ENCODE data around the gene FBXW10. TPM values are rescaled to one million over a fixed set of nuclear protein-coding genes. Genes with fewer than 3 reads are reported as not detected.
"Not testable (repeated sequence)": the region's sequence is repeated elsewhere in the genome, so short reads cannot be mapped to it uniquely, and the experiment has no call there.

FBXW10 gene
- total and polyA plus RNA-seq, 11 donors: 0.04 to 0.12 (median 0.11) TPM; not detected in 8

DNA sequence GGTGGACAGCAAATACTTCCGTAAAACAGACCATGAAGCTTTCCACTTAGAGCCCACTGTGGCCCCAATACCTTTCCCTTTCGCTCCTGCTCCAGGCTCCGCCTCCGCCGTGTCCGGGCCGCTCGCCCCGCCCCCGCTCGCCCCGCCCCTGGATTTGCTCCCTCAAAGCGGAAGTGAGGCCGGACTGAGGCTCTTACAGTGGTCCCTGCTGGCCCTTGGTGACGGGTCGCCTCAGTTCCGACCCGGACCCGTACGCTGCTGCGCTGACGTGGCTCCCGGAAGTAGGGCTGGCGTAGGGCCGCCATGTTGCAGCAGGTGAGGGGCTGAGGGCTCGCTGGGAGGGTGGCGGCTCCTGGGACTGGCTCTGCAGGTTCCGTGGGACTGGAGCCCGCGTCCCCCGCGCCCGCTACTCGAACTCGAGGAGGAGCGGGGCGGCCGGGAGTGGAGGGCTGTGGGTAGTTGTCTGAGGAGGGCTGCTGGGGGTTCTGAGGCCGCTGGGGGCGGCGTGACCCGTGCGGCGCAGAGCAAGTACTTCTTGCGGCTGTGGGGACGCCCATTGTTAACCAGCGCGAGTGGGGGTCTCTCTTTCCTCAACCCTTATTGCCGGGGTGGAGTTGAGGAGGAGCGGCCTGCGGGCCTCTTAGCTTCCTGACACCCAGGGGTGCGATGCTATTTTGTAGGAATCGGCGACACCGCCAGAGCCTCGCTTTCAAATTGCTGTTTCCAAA, 37.3 kb downstream of the FBXW10 start, which contains the start of gene TVP23B:
Gene TVP23B (plus strand): TSS at position 193 of the 728 bp plus-strand sequence. CDS start 111 bp downstream, at position 304.
- H3K27ac ChIP-seq: peak within 1 kb of the TSS; percentile 24 to 84 (median 78)
- H3K4me1 ChIP-seq; H3K36me3 ChIP-seq; intact Hi-C loops (cut with DNase I); H3K27me3 ChIP-seq; H3K9me3 ChIP-seq: not testable (repeated sequence)
- peak in 1 of 2 donors; percentile 68 for TF ChIP-seq POLR2A (IDR thresholded peaks at IDR 0.05)
- 0 to 1% (median 0%) methylated on average over 25 to 53 of the region's 56 CpGs; no CpG with 5 or more reads in 1 of the 4 donors for WGBS, 4 donors
- peak; percentile 96 to 98 (median 98) for DNase-seq
- peak within 1 kb of the TSS; percentile 45 to 70 (median 64) for H3K4me3 ChIP-seq
- ATAC-seq: peak; percentile 100

- WGBS, 4 donors: 0 to 19% (median 9%) methylated on average over 2 to 3 of the region's 5 CpGs; no CpG with 5 or more reads in 1 of the 4 donors
- DNase-seq; H3K36me3 ChIP-seq; H3K9me3 ChIP-seq; ATAC-seq; intact Hi-C loops (cut with DNase I); H3K27me3 ChIP-seq; H3K4me1 ChIP-seq: not testable (repeated sequence)
- Histone ChIP-seq H3K27ac (peak overlapping the region in 6 of 12 donors; percentile 77 to 84 (median 80)), H3K4me3 (peak overlapping the region in 10 of 12 donors; percentile 59 to 70 (median 65))
Measured at GRCh38 chr17:18781805-18782204, 38.0 kb downstream of the FBXW10 start.

GRCh38 chr17:18785933-18786332, 42.1 kb downstream of the FBXW10 start:
- peaks cover 0 to 16% (median 8%) of the 10 kb centered on the region in 9 donors for H3K36me3 ChIP-seq
- H3K27ac ChIP-seq; H3K4me3 ChIP-seq; intact Hi-C loops (cut with DNase I); H3K9me3 ChIP-seq; ATAC-seq; H3K4me1 ChIP-seq; DNase-seq; H3K27me3 ChIP-seq: not testable (repeated sequence)
- WGBS, 4 donors: 79 to 95% (median 83%) methylated on average over 1 of the region's 1 CpG

- 83 to 89% (median 88%) methylated on average over 4 of the region's 5 CpGs for WGBS, 4 donors
- DNase-seq; H3K4me3 ChIP-seq; intact Hi-C loops (cut with DNase I); H3K4me1 ChIP-seq; H3K9me3 ChIP-seq; H3K27ac ChIP-seq; H3K27me3 ChIP-seq; ATAC-seq: not testable (repeated sequence)
- H3K36me3 ChIP-seq: peaks cover 0 to 26% (median 9%) of the 10 kb centered on the region in 9 donors
Measured at GRCh38 chr17:18786890-18787289, 43.0 kb downstream of the FBXW10 start.

DNA sequence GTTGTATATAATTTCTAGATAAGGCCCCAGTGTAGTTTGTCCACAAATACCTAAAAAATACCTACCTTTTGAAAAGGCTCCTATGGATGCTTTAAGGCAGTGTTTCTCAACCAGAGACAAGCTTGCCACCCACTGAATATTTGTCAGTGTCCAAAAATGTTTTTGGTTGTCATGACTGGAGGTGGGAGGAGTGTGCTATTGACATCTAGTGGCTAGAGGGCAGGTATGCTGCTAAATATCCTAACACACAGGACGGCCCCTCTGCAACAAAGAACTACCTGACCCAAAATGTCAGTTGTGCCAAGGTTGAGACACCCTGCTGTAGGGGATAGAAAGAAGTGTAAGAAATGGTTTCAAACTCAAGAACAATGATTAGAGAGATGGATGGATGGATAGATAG, 47.5 kb downstream of the FBXW10 start:
- H3K27me3 ChIP-seq; H3K9me3 ChIP-seq; H3K4me3 ChIP-seq; H3K27ac ChIP-seq; intact Hi-C loops (cut with DNase I); H3K4me1 ChIP-seq; DNase-seq: not testable (repeated sequence)
- ATAC-seq: peak in 3 of 4 donors; percentile 32 to 64 (median 36)
- peaks cover 0 to 69% (median 18%) of the 10 kb centered on the region in 9 donors for H3K36me3 ChIP-seq
- WGBS, 4 donors: 0 to 57% (median 27%) methylated on average over 1 of the region's 1 CpG
- TF ChIP-seq, protein P1, sequence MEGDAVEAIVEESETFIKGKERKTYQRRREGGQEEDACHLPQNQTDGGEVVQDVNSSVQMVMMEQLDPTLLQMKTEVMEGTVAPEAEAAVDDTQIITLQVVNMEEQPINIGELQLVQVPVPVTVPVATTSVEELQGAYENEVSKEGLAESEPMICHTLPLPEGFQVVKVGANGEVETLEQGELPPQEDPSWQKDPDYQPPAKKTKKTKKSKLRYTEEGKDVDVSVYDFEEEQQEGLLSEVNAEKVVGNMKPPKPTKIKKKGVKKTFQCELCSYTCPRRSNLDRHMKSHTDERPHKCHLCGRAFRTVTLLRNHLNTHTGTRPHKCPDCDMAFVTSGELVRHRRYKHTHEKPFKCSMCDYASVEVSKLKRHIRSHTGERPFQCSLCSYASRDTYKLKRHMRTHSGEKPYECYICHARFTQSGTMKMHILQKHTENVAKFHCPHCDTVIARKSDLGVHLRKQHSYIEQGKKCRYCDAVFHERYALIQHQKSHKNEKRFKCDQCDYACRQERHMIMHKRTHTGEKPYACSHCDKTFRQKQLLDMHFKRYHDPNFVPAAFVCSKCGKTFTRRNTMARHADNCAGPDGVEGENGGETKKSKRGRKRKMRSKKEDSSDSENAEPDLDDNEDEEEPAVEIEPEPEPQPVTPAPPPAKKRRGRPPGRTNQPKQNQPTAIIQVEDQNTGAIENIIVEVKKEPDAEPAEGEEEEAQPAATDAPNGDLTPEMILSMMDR (IDR thresholded peaks at IDR 0.05): peak in 3 of 12 donors; percentile 11 to 19 (median 13)

- WGBS, 4 donors: 54 to 71% (median 66%) methylated on average over 4 of the region's 4 CpGs
- H3K27me3 ChIP-seq; intact Hi-C loops (cut with DNase I); H3K4me3 ChIP-seq; H3K4me1 ChIP-seq; ATAC-seq; H3K27ac ChIP-seq; DNase-seq; H3K9me3 ChIP-seq: not testable (repeated sequence)
- H3K36me3 ChIP-seq: peaks cover 0 to 93% (median 30%) of the 10 kb centered on the region in 9 donors
Measured at GRCh38 chr17:18794841-18795240, 51.0 kb downstream of the FBXW10 start.

- H3K27me3 ChIP-seq; H3K9me3 ChIP-seq; H3K4me1 ChIP-seq; DNase-seq; ATAC-seq; H3K27ac ChIP-seq; H3K4me3 ChIP-seq; intact Hi-C loops (cut with DNase I): not testable (repeated sequence)
- peaks cover 0 to 94% (median 35%) of the 10 kb centered on the region in 9 donors for H3K36me3 ChIP-seq
Measured at GRCh38 chr17:18796887-18797286, 53.0 kb downstream of the FBXW10 start.

DNA sequence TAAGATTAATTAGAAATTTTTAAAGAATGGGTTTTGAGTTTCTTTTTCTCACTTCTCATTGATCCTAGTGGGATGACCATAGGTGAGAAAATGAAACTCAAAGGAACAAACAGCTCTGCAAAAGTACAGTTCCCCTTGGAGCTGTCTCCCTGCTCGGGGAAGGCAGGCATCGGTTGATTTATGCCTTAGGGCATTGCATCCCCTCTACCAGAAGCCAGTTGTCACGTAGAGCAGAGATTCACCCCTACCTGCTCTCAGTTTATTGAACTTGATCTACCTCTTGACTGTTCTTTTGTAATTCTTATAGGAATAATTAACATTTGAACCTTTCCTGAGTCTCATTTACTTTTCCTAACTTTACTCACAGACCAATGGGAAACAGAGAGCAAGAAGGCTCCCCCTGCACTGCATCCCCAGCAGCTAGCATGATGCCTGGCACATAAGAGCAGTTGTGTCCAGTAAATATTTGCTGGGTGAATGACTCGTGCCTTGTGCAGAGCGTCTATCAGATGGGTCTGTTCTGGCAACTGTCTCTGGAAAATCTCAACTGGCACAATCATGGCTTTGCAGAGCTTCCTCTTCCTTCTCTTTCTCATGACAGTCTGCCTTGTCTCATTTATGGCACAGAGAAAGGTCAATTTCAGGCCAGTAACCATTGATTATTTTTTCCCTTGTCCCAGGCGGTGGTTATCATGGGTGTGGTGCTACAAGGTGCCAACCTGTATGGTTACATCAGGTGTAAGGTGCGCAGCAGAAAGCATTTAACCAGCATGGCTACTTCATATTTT, 59.8 kb downstream of the FBXW10 start:
- H3K4me3 ChIP-seq; intact Hi-C loops (cut with DNase I); H3K27ac ChIP-seq; H3K27me3 ChIP-seq; H3K9me3 ChIP-seq; H3K4me1 ChIP-seq; DNase-seq: not testable (repeated sequence)
- peak; percentile 77 to 90 (median 86) for ATAC-seq
- WGBS, 4 donors: 70 to 82% (median 76%) methylated on average over 7 of the region's 7 CpGs
- peaks cover 0 to 80% (median 52%) of the 10 kb centered on the region in 9 donors for H3K36me3 ChIP-seq

DNA sequence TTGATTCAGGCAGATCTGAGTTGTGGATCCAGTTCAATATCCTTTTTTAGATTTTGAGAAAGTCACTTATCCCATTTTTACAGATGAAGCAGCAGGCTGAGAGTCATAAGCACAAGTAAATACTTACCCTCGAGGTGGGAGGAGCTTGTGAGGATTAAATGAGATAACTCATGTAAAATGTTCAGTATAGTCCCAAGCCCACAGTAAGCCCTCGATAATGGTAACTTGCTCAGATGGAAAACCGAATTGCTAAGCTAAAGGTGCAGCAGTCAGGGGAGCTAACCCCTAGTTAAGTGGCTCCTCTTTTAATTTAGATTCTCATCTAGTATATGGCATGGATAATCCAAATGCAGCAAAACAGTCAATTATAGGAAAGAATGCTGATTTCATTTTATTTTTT, 72.1 kb downstream of the FBXW10 start:
- H3K27me3 ChIP-seq; ATAC-seq; H3K27ac ChIP-seq; intact Hi-C loops (cut with DNase I); H3K4me1 ChIP-seq; H3K9me3 ChIP-seq; H3K4me3 ChIP-seq; DNase-seq; H3K36me3 ChIP-seq: not testable (repeated sequence)
- 50 to 56% (median 53%) methylated on average over 3 of the region's 3 CpGs for WGBS, 4 donors

All from heart left ventricle (tissue), 16 donors.